HG02981 (cell line): ENCODE measurements around the gene S100A10.

Experiments used
- ATAC-seq: cut with Tn5 transposase; IDR thresholded peaks from one replicate; pipeline ENCODE4 v1.9.1; 2021; ENCODE audit warnings: mild to moderate bottlenecking, moderate library complexity; ENCODE audit not compliant: unreplicated experiment

S100A10 gene

DNA sequence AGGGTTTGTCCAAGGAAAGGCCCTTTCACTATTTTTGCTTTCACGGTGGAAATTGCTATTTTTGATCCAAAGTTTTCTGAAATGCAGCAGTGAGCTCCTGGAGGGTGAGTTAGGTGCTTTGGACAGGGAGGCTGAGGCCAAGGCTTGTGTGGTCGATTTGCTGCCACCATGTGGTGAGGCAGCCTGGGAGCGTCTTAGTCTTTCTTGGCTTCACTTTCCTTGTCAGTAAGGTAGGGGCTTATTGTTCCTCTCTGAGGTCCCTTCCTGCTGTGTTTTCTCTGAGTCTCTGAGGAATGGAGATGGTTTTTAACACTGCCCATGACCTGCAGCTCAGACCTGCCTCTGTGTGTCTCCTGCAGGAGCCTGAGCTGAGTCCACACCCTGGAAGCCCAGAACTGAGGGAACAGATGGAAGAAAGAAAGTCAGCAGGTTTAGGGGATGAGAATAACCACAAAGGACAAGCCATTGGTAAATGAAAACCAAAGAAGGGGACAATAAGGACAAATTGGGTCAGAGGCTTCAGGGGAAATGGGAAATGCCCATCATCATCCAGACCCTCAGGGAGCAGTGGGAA is 20.1 kb upstream of the S100A10 start:
- ATAC-seq, result no peak

DNA sequence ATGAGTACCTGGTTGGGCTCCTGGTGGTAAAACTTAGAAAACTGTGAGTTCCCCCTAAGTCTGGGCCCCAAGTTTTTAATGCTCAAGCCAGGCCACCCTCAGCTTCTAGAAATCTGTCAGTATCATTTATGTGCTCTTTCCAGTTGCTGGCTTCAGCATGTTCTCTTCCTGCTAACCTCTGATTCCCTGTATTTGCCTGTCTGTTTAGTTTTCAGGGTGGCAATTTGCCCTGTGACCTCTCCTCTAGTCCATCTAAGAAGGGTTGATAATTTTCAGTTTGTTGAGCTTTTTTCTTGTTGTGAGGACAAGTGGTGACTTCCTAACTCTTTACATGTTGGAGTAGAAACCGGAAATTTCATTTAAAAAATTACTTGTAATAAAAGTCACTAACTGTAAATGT is 16.0 kb upstream of the S100A10 start:
- no peak for ATAC-seq

DNA sequence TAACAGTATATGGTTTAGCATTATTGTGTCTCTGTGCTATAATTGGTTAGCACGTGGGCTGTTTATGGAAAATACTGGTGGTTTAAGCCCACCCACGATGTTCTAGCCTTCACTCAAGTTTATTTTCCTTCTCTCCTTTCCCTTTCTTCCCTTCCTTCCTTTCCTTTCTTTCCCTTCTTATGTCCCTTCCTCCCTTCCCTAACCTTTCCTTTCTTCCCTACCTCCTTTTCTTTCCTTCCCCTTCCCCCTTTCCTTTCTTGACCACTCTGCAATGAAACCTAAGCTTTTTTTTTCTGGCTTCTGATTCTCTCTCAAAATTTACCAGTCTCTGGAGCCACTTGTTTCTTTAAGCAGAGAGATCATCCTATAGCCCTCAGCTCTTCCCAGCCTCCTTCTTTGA is 13.4 kb upstream of the S100A10 start:
- ATAC-seq, result no peak

DNA sequence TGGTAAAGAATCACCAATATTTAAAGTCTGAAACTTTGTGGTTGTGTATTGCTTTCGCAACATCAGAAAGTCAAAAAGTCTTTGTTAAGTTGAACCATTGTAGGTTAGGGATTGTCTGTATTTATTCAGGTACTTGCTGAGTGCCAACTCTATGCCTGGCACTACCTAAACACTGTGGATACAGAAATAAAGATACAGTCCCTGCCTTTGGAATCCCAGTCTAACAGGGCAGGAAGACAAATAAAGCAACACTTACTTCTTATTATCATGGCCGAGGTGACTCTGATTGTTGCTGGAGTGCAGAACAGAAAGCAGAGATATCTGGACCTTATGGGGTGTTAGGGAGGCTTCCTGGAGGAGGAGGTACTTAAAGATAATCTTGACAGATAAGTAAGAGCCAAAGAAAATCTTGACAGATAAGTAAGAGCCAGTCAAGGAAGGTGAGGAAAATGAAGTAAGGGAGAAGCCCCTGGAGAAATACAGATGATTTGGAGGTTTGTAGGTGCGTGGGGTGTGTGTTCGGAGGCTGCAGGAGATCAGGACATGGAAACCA is 11.8 kb upstream of the S100A10 start:
- ATAC-seq, result no peak

DNA sequence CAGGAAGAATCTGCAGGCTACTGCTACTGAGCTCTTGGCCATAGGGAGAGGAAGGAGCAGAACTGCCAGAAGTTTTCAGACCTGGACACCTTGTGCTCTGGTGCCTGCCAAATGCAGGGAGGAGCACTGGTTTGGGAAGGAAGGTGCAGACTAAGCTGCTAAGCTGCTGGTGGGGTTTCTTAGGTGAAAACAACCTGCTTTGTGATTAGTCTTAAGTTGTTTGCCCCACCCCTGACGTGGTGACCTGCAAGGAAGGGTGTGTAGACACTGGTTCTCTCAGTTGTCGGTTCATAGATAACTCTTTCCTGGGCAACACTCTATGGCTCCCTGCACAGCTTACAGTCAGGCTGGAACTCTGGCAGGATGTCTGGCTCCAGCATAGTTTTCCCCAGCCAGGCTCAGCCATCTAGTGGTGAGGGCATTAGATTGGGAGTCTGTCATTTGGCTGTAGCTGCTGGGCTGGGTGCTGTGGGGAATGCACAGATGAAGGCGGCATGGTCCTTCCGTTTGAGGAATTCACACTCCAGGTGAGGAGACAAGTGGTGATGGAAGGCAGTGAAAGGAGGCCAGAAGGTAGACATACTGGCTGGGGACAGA is 10.3 kb upstream of the S100A10 start:
- no peak for ATAC-seq

DNA sequence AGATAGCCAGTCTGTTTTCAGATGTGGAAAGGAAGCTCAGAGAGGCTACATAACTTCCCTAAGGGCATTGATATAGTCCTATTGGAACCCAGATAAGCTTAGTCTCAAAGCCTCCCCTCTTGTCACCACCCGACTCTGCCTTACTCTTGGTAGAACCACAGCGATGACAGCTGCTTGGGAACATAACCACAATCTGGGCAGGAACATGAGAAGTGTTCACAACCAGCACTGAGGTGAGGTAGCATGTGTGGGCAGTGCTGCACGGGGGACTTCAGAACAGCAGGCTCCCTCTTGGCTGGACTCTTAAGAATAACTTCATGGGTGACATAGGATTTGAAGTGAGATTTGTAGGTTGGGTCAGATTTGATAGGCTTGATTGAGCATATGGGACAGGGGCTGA is 9.3 kb upstream of the S100A10 start:
- ATAC-seq, result no peak

DNA sequence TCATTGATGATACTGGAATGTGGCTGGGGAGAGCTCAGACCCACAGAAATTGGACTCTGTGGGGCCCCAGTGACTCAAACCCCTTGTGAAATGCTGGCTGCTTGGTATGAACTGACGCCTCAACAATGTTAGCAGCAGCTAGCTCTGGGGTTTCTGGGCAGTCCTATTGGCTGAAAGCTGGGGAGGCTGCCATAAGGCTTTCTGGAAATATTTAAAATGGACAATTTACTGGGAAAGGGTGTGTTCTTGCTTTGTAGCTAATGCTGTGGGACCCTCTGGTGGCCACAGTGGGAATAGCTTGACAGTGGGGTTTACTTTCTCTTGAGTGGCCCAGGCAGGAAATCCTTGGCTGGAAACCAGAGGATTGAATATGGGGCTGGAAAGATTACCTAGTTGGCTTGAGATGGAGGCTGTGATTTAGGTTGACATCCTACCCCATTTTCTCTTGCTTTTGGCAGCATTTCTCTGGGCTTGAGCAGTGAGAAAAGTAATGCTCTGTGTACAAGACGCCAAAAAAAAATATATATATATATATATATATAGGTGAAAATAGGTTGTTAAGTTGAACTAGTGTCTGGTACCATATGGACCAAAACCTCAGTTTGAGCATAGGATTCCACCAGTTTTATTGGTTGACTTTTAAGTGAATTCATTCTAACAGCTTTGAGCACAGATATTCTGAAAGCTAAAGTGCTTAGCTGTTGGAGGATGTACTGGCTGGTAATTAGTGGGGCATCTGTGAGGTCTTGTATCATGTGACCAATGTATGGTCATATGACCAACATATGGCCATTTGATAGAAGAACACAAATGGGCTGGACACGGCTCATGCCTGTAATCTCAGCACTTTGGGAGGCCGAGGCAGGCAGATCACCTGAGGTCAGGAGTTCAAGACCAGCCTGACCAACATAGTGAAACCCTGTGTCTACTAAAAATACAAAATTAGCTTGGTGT is 8.2 kb upstream of the S100A10 start:
- ATAC-seq, result no peak

DNA sequence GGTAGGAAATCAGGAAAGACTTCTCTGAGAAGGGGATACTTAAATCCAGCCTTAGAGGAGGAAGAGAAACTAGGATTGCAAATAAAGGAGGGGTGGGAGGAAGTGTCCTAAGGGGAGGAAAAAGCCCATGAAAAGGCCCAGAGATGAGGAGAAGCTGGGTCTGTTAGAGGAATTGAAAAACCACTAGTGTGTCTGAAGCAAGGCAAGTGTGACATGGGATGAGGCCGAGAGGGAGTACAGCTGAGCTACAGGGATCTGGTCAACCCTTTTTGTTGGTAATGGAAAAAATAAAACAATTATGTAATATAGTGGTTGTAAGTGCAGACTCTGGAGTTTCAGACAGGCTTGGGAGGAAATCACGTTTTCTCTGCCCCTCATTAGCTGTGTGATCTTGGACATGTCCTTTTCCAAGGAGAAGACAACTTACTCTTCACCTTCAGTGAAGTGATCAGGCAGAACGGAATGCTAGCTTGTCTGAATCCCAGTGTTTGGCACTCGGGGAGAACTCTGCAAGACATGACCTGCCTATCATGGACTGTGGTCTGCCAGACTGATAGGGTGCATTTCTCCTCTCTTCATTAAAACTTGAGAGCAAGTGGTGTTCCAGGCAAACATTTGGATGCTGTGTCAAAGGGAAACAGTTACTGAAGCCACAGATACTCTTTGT is 7.4 kb upstream of the S100A10 start:
- ATAC-seq, result no peak

DNA sequence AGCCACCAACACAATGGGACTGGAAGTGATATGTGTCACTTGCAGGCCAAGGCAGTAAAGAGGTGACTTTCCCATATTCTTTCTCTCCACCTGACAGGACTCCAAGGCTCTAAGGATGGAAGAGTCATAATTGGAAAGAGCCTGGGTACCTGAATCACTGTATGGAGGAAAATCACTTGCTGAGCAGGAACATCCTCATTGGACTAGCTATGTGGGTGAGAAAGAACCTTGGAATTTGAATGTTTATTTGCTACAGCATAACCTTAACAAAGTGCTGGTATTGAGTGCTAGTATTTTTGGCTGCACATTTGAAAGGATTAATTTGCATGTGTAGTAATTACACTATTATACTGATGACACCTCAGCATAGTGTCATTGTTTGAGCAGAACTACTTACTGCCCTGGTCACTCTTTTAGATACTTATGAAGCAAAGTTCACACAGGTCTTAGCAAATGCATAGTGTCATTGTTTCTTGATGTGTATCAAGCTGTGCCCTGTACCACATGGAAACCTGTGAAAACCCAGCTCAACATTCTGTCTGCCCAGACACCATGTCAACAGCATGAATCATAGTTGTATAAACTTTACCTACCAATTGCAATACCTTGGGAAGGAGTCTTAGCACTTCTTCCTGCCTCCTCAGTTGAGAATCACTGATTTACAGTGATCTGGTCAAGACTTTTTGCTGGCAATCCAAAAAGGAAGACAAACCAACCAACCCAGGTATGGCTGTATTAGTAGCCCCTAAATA is 5.1 kb upstream of the S100A10 start:
- no peak for ATAC-seq

DNA sequence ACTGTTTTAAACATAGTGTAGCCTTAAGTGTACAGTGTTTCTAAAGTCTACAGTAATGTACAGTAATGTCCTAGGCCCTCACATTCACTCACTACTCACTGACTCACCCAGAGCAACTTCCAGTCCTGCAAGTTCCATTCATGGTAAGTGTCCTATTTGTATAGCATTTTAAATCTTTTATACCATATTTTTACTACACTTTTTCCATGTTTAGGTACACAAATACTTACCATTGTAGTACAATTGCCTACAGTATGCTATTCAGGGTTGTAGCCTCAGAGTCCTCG is 3.6 kb upstream of the S100A10 start:
- no peak for ATAC-seq

DNA sequence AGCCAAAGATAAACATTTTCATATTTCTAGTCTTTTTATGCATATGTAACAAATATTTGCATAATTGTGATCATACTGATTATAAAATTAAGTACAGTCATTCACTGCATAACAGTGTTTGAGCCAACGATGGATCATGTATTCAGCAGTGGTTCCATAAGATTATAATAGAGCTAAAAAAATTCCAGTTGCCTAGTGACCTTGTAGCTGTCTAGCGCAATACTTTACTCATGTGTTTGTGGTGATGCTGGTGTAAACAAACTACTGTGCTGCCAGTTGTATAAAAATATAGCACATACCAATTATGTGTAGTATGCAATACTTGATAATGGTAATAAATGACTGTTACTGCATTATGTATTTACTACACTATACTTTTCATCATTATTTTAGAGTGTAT is 2.1 kb upstream of the S100A10 start:
- ATAC-seq, result no peak

DNA sequence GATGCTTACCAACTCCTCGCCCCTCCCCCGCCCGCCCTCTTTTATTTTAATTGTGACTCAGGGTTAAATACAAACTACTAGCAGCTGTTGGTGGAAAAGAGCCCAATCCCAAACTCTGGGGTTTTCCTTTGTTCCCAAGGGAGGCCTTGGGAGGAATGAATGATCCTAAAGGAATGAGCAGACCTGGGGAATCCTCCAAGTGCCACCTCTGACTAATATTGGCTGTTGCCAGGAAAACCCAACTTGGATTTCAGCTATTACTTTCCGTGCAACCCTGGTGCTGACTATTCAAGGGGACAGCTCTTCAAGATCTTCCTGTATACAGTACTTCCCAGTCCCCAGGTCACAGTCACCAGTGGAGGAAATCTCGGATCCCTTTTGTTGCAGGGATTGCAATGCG is 1.3 kb upstream of the S100A10 start:
- no peak for ATAC-seq

DNA sequence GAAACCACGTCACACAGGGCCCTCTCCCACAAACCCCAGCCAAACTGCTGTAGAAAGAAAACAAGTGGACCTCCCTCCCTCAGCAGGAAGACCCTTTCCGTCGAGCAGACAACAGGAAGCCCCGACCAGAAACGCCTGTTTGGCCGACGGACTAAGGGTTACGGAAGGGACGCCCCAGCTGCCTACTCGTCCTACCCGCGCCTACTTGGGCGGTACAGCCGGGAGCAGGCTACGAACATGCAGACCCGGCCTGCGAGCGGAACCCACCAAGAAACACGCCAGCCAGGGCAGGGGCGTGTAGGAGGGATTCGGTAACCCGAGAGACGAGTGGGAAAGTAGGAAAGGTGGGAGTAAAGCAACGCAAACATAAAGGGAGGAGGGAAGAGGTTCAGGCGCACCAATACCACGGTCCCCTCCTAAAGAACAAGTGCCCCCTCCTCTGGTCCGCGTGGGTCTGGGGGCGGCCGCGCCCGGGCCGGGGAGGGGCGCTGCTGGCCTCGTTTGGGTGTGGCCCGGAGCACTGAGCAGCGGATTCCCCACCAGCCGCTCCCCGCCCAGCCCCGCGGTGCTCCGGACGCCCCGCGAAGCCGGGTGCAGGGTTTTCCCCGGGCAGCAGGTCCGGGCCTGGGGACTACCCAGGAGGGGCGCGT is 450 bp downstream of the S100A10 start:
- no peak for ATAC-seq

DNA sequence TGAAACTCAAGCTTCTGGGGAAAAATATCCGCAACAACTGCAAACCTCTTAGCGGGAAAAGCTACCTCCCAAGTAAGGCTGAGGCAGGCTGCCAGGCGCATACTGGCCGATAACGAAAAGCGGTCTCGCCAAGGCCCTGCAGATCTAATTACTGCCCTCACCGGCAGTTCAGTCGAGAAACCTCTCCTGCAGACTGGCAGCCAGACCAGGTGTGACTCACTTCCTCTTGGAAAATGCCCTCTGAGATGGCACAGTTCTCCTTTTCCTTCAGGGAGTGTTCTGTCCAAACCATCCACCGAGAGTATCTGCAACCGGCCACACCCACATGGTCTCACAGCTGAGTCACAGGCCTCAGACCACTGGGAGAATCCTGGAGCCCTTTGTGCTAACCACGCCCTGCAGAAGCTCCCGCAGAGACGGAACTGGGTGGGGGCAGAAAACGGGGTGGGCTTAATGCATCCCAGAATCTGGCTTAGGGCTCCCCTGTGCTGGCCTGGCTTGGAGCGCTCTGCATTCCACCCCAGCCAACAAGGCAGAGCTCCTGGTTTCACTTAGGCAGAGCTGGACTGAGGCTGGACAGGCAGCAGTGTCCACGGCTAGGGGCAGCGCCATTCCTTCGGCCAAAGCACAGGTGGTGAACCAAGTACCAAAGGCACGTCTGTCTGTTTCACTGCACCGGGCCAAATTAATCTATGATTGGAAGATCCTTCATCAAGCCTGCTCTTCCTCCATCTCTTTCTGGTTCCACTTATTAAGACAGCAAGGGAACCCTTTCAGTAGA is 1.2 kb downstream of the S100A10 start:
- ATAC-seq, result no peak

DNA sequence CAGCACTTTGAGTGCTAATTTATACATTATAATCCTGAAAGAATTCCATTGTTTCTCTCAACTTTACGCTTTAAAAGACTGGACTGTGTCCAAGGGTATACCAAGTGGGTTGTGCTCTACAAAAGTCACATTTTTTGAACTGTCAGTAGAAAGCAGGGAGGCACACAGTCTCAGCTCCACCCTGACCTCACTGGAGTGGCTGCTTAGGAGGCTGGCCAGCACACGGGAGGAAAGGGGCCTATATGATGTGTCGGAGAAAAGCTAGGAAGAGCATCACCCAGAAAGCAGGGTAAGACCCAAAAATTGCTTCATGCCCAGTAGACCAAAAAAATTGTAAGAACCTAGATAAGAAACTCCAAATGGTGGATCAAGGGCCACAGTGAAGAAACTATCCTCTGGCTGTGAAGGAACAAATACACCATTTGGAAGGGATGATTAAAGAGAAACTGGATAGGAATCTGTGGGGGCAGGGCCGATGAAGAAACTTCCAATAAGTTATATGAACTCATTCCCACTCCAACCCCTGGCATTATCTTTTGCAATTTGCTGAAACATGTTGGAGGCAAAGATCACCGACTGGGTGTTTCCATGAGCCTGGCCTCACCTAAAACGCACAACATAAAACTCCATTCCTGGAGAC is 1.9 kb downstream of the S100A10 start:
- no peak for ATAC-seq

DNA sequence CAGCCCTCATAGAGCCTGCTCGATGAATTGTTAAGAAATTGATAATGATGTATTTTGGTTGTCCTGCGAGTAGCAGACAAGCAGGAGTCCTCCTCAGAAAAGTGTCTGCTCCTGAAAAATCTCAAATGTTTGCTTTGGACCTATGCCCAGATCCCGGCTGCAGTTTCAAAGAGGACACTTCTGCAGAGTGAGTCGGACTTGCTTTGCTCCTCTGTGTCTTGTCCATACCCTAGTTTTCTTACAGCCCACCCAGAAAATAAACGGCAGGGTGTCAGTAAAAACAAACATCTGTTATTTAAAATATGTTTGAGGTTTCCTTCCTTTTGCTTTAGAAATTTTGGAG is 2.8 kb downstream of the S100A10 start:
- ATAC-seq, result no peak

DNA sequence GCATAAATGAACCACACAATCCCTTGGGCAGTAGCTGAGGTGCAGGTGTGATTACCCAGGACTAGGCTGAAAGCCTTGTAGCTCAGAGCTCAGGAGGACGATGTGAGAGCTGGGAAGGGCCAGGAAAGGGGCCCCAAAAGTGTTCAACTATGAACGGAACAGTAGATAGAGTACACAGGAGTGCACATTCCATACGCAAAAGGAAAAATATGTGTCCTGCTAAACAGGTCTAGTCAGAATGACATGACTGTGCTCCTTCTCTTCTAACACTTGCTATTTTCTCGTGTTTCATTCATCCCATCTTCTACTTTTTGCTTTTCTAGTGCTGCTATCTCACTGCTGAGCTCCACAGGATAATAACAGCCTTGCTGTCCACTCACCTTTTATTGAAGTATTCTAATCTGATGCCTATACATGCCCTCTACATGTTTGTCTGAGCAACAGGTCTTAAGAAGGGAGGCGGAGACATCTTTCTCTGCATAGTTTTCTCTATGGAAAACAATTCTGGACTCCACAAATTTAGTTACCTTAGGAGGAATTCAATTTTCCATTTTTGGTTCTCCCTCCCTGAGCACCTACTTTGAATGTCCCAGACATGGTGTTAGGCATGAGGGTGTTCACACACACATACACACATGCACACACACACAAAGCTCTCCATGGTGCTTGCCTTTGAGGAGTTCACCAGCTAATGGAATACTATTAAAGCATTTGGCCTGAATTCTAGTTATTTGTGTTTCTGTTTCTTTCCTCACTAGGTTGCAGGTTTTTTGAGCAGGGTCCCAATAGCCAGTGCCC is 3.4 kb downstream of the S100A10 start:
- ATAC-seq, result no peak

DNA sequence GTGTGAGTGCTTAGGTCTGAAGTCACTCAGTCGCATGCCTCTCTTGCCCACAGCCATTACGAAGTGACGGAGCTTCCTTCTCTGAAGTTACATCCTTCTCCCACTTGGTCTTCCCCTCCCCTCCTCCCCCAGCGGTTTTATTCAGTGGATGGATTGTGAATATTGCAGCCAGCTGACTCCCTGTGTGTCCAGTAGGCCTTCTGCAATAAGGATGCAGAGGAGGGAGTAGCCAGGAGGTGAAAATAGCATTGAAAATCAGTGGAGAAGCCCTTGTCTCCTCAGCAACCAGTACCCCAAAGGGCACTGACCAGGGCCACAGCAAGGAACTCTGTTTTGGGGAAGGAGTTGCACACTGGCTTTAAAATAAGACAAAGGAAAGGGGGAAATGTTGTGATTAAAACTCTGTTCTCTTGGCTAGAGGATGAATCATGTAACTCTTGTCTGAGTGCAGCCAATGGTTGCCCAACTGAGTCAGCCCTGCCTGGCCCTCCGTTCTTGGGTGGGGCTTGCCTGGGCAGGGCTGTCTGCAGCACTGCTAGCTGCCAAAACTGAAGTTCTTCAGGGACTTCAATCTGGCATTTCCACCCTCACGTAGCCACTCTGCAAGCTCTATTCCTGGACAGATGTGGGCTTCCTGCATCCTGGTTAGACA is 4.3 kb downstream of the S100A10 start:
- ATAC-seq, result no peak
